Stimulated activated CD4-positive, alpha-beta T cell treated with anti-CD3 and anti-CD28 coated beads, Interleukin-4, amount 100 ng/mL, for 24 hours (primary cell): ENCODE measurements around the gene ZNF236.

ENCODE experiments used
- DNase-seq: peaks from one replicate; pipeline ENCODE4 v3.0.0-alpha.2; 2020

ZNF236 gene

DNA sequence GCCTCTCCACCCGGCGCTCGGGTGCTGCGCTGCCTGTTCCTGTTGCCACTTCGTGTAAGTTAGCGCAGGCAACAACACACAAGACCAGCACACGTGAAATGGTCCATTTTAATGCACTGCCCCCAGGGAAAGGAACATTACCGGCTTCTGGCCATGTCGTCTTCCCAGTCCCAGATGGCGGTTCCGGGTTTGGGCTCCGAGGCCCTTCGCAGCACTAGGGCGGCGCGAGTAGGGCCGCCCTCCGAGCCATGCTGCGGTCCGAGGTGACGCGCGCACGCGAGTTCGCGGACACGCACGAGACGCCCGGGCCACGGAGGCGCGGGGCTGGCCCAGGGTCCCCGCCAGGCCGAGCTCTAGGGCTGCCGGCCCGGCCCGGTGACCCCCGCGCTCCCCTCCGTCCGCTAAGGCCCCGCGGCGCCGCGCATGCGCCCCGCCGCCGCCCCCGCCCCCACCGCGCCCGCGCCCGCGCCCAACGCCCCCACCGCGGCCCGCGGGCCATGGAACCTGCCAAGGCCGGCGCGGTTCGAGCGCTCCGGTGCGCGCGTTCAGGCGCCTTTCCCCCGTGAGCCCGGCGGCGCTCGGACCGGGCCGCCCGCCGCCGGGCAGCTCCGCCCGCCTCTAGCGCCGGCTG, 367 bp upstream of the ZNF236 start:
- DNase-seq = peak; percentile 62

DNA sequence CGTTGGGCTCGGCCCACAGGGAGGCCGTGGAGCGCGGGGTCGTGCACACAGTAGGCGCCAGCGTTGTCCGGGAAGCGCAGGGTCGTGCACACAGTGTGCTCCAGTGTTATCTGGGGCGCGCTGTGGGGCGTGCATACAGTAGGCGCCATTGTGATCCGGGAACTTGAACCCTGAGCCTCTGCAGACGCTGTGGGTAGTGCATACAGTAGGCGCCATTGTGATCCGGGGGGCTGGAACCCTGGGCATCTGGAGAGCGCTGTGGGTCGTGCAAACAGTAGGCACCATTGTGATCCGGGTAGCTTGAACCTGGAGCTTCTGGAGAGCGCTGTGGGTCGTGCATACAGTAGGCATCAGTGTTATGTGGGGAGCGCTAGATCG, 793 bp downstream of the ZNF236 start:
- DNase-seq = no peak

DNA sequence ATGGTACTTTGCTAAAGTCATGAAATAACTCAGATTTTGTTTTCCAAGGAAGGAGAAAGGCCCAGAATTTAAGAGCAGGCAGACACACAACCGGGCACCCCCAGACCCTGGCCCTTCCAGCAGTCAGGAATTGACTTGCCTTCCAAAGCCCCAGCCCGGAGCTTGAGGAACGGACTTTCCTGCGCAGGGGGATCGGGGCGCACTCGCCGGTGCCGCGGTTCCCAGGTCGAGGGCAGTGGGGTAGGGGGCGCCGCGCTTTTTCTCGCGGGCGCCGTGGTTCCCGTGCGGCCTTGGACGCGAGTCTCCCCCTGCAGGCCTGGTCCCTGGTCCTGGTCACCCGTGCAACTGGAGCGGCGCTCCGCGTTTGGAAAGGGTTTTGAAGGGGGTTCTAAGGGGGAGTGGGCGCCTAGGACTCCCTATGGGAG, 1.2 kb downstream of the ZNF236 start:
- no peak for DNase-seq

DNA sequence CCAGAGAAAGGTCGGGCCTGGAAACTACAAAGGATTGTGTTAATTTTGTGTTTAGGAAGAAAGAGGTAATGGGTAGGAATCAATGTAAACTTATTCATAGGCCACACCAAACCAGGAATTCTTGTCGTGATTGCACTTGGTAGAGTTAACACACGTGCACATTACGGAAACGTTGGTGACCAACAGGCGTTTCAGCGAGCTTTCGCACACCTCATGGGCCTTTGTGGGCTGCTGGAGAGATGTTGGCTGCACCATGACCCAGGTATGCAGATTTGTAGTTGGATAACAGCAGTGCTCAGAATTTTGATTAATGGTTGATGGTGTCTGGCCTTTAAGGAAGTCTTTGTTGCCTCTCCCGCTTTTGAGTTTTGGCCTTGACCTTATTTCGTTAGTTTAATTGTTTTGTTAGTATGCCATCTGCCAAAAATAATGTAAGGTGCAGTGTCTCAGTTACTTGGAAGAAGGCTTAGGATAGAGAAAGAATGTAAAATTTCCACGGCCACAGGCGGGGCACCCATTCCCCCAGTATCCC, 1.9 kb downstream of the ZNF236 start:
- DNase-seq = no peak

DNA sequence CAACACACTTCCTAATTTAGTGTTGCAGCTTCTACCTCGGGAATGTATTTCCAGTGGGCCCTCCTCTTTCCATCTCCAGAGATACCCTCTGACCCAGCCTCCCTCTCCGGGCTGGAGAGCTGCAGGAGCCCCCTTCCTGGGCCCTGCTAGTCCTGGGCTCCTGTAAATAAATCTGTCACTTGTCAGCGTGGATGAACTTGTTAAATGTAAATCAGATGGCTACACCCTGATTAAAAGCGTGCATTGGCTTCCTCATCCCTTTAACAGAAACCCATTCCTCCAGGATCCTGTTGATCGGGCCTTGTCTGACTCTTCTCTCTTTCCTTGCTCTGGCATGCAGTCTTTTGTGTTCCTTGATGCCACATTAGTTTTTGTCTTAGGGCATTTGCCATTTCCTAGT, 2.4 kb downstream of the ZNF236 start:
- no peak for DNase-seq

DNA sequence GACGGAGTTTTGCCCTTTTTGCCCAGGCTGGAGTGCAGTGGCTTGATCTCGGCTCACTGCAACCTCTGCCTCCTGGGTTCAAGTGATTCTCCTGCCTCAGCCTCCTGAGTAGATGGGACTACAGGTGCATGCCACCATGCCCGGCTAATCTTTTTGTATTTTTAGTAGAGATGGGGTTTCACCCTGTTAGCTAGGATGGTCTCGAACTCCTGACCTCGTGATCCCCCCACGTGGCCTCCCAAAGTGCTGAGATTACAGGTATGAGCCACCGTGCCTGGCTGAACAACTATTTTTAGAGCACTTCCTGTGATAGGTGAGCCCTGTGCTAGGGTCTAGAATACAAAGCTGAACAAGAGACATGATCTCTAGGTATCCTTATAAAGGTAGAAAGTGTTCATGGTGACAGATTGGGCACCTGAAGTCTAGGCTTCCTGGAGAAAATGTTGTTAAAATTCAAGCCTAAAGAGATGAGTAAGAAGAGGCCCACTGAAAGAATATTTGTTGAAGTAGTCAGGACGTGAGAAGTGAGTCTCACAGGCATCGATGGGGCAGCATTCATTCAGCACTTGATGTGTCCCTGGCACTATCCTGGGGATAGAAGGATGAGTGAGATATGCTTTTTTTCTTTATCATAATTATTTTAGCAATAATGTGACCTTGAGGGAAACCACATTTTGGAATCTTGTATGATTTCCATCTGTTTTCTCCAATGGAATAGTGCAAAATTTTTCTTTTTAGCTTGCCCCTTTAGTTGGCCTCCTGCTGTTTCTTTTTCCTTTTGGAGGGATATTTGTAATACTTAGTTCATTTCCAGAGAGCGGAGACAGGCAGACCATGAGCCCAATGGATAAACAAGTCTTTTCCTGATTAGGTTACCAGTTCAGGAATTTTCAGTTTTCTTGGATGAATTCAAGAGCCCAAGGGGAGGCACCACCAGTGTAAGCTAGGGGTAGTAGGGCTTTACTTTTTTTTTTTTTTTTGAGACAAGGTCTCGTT, 5.1 kb downstream of the ZNF236 start:
- no peak for DNase-seq

DNA sequence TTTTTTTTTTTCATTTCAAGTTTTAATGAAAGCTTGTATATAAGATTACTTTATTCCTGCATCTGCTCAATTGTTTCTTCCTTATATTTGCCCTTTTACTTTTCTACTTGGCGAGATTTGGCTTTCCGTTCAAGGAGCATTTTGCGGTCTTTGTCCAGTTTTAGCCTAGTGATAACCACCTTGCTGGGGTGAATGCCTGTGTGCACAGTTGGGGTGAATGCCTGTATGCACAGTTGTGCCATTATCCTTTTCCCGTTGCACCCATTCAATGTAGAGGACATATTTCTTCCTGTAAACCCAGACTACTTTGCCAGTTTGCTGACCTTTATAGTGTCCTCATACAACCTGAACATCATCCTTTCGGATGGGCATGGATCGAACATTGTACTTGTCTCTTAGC, 12.0 kb downstream of the ZNF236 start:
- no peak for DNase-seq

DNA sequence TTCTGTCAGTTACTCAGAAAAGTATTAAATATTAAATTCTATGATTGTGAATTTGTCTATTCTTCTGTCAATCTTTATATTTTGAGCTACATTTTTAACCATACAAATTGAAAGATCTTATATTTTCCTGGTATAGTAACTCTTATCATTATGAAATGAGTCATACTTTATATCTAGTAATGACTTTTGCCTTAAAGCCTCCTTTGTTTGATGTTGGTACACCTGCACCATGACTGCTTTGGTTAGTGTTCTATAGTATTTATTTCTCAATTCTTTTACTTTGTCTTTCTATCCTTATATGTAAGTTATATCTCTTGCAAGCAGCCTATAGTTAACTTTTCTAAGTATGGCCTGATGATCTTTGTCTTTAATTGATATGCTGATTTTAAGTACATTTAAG, 13.0 kb downstream of the ZNF236 start:
- no peak for DNase-seq

DNA sequence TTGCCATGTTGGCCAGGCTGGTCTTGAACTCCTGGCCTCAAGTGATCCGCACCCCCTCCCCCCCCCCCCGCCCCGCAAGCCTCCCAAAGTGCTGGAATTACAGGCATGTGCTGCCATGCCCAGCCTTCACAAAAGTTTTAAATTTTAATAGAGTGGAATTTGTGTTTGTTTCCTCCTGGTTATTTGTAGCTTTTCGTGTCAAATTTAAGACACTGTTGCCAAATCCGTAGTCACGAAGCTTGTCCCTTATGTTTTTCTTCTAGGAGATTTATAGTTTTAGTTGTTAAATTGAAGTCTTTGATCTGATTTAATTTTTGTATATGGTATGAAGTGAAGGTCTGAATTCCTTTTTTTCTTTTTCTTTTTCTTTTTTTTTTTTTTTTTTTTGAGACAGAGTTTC, 14.7 kb downstream of the ZNF236 start:
- DNase-seq = no peak

DNA sequence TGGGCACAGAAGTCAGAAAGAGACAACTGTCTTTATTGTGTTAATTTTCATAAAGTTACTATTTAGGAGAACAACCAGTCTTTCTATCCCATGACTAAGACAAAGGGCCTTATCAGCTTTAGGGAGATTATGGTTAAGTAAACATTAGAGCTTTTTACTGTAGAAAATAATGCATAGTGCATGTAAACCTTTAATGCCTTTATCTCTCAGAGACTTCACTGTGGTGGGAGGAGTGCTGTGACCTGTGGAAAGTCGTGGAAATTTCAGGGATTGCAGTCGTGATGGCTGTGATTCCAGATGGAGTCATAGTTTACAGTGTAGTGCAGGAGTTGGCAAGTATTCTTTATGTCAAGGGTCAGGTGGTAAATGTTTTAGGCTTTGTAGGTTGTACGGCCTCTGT, 15.8 kb downstream of the ZNF236 start:
- DNase-seq = no peak

DNA sequence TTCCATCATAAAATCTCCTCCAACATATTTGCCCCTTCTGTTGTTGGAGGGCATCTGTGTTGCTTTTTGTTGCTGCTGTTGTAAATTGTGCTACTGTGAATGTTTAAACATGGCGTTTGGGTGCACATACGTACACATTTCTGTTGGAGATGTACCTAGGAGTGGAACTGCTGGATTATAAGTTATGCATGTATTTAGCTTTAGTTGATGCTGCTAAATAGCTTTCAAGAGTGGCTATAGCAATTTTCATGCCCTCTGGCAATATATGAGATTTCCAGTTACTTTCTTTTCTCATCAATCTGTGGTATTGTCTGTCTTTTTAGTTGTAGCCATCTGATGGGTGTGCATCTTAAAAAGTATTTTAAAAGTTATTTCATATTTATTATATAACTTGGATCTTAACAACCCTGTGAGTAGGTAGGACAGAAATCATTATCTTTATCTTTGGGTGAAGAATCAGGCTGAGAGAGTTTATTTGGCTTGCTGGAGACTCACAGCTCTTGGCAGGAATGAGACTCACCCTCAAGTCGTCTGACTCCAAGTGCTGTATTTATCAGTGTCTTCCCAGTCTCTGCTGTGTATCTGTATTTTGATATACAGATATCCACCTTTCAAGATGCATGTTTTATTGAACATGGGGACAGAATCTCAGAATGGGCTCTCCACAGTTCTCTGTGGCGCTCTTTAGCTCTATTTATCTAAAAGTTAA, 16.9 kb downstream of the ZNF236 start:
- no peak for DNase-seq

DNA sequence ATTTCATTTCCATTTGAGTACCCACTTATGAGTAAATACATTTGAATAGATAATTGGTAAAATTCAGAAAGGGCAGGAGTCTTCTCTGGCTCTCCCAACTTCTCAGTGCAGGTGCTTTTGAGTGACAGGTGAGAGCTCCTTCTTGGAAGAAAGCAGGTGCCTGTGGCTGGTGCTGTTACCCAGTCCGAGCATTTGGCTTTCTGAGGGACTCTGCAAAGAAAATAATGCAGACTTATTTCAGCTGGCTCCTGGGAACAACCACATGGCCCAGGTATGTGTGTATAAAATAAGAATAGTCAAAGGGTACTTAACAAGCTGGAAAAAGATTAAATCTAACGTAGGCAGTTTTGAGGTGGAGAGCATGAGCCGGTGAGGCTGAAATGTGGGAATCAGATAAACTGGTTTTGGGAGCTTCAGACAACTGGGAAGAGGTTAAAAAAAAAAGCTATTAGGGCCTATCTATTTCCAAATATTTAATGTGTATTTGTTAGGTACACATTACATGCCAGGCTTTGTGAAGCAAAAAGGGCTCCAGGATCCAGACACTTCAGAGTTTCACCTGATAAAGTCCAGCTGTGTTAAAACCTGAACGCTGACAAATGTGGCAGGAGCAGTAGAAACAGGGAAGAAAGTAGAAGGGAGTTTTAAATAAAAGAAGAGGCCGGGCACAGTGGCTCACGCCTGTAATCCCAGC, 20.6 kb downstream of the ZNF236 start:
- no peak for DNase-seq

DNA sequence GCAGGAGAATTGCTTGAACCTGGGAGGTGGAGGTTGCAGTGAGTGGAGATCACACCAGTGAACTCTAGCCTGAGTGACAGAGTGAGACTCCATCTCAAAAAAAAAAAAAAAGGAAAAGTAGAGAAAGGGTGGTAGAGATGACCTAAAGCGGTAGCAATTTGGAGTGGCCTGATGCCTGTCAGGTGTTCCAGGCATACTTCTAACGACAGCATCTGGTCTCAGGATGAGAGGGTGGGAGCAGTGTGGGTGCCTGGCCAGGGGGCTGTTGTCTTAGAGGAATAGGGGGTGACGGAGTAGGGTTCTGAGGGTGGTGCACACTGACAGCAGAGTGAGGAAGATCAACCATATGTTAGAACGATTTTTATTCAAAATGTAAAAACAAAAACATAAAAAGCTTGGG, 21.8 kb downstream of the ZNF236 start:
- no peak for DNase-seq

DNA sequence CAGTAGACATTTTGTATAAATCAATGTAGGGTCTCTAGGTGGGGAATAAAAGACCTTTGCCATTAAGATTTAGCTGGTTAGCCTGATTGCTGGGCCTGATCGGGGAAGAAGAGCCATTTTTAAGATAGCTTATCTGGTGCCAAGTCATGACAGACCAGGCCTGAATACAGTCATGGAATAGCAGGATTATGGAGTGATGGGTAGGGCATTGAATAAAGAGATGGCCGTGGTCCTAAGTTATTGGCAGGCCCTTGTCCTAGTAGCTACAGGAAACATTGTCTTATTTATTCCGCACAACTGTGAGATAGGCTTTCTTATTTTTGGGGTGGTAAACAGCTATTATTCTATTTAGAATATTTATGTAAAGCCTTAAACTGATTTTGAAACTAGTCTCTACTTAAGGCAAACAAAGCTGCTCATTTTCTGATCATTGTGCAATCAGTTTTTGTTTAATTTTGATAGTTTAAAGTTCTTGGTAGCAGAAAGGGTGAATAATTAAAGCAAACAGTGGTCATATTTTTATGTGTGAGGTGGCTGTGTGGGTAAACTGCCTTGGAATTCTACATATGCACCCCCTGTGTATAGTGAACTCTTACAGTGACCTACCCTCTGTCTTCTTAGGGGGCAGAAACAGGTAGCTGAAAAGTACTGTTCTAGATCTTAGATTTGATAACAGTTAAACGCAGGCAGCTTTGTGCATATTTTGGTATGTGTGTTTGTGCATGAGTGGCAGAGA, 22.6 kb downstream of the ZNF236 start:
- no peak for DNase-seq

DNA sequence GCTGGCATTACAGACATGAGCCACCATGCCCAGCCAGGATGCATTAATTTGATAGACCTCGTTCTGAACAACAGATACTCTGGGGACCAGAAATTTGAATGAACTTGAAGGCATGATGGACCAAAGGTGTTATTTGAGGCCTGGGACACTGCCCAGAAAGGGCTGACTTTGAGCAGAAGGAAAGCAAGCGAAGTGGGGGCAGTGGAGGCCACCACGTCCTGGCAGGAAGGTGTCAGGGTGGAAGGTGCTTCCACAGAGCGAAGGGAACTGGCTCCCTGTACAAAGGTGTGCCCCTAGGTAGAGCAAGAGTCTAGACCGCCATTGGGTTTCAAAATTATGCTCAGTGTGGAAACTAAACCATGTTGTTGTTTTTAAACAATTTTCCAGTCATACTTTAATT, 23.9 kb downstream of the ZNF236 start:
- DNase-seq = no peak

DNA sequence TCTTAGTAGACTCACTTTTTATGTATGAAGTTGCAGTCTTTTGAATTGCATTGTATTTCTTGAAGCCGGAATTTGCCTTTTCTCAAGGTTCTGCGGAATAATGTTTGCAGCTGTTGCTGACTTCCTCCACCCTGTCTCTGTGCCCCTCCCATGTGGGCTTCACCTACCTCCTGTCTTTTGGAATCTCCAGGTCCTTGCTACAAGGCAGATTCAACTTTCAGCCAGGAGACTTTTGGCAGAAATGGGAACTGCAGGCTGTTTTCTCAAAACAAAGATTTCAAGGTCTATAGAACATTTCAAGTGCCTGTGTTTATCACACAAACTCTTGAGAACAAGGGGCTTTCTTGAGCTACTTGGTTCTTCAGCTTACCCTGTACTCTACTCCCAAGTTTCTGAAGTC, 25.6 kb downstream of the ZNF236 start:
- no peak for DNase-seq

DNA sequence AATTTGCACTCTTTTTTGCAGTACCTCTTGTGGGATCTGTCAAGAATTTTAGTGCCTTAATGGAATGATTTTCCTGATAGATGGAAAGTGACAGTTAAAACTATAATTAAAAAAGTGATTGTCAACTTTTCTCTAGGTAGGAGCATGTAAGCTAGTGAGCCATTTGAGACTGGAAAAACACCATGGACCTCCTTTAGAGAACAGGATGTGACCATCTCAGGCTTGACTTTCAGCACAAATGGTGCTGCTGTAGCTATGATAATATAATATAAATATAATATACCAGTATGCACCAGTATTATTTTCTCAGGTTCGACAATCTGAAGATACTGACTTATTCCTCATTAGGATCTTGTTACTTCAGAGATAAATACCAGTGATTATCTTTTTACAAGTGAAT, 27.8 kb downstream of the ZNF236 start:
- no peak for DNase-seq

DNA sequence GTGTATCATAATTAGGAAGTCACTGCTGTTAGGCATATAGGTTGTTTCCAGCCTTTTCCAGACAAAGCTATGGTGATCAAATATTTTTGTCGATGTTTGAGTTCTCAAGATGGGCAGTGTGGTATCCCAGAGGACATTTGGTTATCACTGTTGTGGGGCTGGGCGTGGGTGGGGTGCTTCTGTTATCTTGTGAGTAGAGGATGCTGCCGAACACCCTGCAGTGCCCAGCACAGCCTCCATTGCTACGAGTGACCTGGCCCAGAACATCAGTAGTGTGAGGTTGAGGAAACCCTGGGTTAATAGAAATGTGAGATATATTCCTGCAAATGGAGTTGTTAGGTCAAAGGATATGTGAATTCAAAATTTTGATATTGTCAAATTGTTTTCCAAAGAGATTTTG, 33.2 kb downstream of the ZNF236 start:
- DNase-seq = no peak

DNA sequence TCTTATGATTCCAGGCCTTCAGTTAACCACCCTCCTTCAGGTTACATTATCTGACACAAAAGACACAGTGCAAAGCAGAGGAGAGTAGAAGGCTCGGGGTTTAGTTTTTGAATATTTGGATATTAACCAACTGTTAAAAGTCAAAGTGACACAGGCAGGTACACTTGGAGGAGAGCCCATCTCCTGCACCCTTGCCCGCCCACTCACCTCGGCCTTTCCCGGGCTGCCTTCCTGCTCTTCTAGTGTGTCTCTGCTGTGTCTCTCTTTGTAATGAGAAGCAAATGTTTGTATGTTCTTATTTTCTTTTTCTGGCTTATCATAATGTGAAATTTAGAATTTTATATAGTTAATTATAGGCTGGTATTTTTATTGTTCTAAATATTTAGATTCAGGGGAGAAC, 35.1 kb downstream of the ZNF236 start:
- no peak for DNase-seq

DNA sequence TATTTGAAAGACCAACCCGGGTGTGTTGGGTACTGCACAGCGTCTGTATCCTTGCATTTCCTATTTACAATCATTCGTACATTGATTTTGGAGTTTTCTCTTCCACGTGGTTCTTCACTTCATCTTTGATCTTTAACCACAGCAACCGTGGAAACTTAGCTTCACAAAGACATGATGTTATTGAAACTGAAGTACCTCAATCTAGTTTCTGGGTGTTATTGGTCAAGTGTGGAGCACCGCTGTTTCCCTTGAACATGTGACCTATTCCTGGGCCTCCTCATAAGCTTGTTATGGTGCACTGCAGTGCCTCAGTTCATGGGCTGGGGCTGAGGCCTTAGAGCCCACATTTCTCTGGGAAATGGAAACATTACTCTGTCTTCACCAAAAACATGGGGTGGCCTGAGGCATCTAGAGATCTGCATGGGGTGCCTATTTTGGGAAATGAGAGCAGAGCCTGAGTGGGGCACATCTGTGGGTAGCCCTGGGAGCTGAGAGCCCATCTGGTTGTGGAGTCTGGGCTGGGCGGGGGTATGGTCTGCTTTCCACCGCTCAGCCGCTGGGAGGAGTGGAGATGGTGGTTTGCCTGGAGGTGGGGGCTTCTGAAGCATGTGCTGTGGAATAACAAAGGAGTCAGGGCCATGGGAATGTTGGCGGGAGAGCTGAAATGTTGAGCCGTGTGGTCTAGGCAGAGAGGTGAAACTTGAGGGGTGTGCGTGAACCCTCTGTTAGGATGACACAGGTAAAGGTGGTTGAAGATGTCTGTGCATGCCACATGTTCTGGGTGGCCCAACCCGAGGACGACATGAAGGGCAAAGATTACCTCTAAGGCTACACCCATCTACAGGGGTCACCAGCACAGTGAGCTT, 37.4 kb downstream of the ZNF236 start:
- DNase-seq = peak; percentile 17

DNA sequence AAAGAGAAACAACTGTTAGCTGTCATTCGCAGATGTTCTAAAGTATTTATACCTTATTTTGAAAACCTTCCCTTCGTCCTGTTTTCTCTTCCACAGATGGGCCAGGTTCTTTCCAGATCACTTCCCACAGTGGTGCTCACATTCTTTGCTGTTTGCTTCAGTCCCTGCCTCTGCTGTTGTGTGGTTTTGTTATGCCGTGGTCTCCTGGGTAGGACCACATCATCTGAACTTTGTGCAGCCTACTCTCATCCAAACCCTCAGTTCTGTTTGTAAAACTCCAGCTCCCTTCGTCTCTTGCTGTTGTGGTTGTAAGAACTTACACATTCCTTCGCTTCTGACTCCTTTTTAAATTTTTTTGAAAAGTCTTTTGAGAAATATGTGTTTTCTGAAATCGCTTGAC, 38.1 kb downstream of the ZNF236 start:
- DNase-seq = no peak
